HL-60 (cell line): ENCODE measurements around the gene BFSP2.

Experiments used
- DNase-seq, 2 experiments: peaks; one replicate each; pipeline ENCODE4 v3.0.0-alpha.2; 2010 to 2020; ENCODE audit warnings: low read depth in 1 of 2, low spot score in 1 of 2
- H3K27ac ChIP-seq: fragments of 250-450 bp; sonication (Bioruptor Pico); replicated peaks from 2 replicates; pipeline ENCODE4 v1.5.1; 2020; ENCODE audit warnings: mild to moderate bottlenecking, moderate library complexity
- H3K27me3 ChIP-seq: fragments of 250-450 bp; sonication (Bioruptor Pico); 2 replicates; pipeline ENCODE4 v1.5.1; 2021; ENCODE audit warnings: mild to moderate bottlenecking, moderate library complexity; ENCODE audit not compliant: insufficient read depth, poor library complexity, severe bottlenecking
- H3K4me3 ChIP-seq: replicated peaks from 2 replicates; pipeline ENCODE4 v1.5.1; 2011; ENCODE audit warnings: mild to moderate bottlenecking, control low read depth, low read length; ENCODE audit not compliant: insufficient read depth
- CTCF ChIP-seq: IDR thresholded peaks from one replicate; pipeline ENCODE4 v1.5.1; 2011; ENCODE audit warnings: low read length, control low read depth, inconsistent platforms; ENCODE audit not compliant: insufficient read depth
- GABPA ChIP-seq: IDR thresholded peaks from 2 replicates; pipeline ENCODE4 v1.6.1; 2012; ENCODE audit warnings: low read depth
- POLR2AphosphoS5 ChIP-seq: IDR thresholded peaks from 2 replicates; pipeline ENCODE4 v1.6.1; 2012; ENCODE audit warnings: low read depth
- REST ChIP-seq: IDR thresholded peaks from 2 replicates; pipeline ENCODE4 v1.6.1; 2012; ENCODE audit warnings: low read depth; ENCODE audit not compliant: insufficient replicate concordance
- SPI1 ChIP-seq: IDR thresholded peaks from 2 replicates; pipeline ENCODE4 v1.6.1; 2012; ENCODE audit warnings: low read depth, mild to moderate bottlenecking, borderline replicate concordance

The BFSP2 gene

GRCh38 chr3:133424937-133425869 lies 25.3 kb downstream of the BFSP2 start:
- TF ChIP-seq POLR2AphosphoS5 (no peak), CTCF (no peak), REST (no peak), SPI1 (no peak), GABPA (no peak)

GRCh38 chr3:133425898-133426297 lies 26.0 kb downstream of the BFSP2 start:
- DNase-seq: no peak
- Histone ChIP-seq H3K27ac (no peak overlapping the region), H3K27me3 (peaks cover 3% of the 10 kb centered on the region), H3K4me3 (no peak overlapping the region)
- TF ChIP-seq POLR2AphosphoS5 (no peak), GABPA (no peak), SPI1 (no peak), CTCF (no peak), REST (no peak)

More at GRCh38 chr3:133424937-133425869, 25.3 kb downstream of the BFSP2 start:
- H3K4me3 ChIP-seq: no peak overlapping the region
- no peak overlapping the region for H3K27ac ChIP-seq
- no peak for DNase-seq
- H3K27me3 ChIP-seq: peaks cover 3% of the 10 kb centered on the region

- no peak for DNase-seq
- Histone ChIP-seq H3K27me3 (peaks cover 3% of the 10 kb centered on the region), H3K27ac (no peak overlapping the region), H3K4me3 (no peak overlapping the region)
- TF ChIP-seq POLR2AphosphoS5 (no peak), CTCF (no peak), GABPA (no peak)
These were observed 26.9 kb downstream of the BFSP2 start for GRCh38 chr3:133426721-133427120.
